RWPE2 (cell line): ENCODE data around the gene RNF138.

Experiments
- ATAC-seq: fragments of 200-7000 bp; cut with Tn5 transposase; 3 replicates; pipeline ENCODE4 v1.9.1; 2021; ENCODE audit warnings: low read depth
- DNase-seq: peaks from one replicate; pipeline ENCODE4 v3.0.0-alpha.2; 2020; ENCODE audit warnings: low spot score
- H3K27ac ChIP-seq: fragments of 450-650 bp; 2 replicates; pipeline ENCODE4 v1.5.1; 2017; ENCODE audit warnings: mild to moderate bottlenecking; ENCODE audit not compliant: poor library complexity, severe bottlenecking
- H3K27me3 ChIP-seq: fragments of 250-450 bp; sonication (Bioruptor Pico); 2 replicates; pipeline ENCODE4 v1.5.1; 2021; ENCODE audit warnings: mild to moderate bottlenecking, moderate library complexity; ENCODE audit not compliant: insufficient read depth, poor library complexity, severe bottlenecking
- H3K36me3 ChIP-seq: fragments of 250-450 bp; sonication (Bioruptor Pico); 2 replicates; pipeline ENCODE4 v1.5.1; 2020; ENCODE audit warnings: low read depth, mild to moderate bottlenecking, moderate library complexity
- H3K4me1 ChIP-seq: fragments of 250-450 bp; sonication (Bioruptor Pico); 2 replicates; pipeline ENCODE4 v1.5.1; 2021; ENCODE audit warnings: mild to moderate bottlenecking, moderate library complexity; ENCODE audit not compliant: insufficient read depth, poor library complexity, severe bottlenecking
- H3K4me3 ChIP-seq: fragments of 250-450 bp; sonication (Bioruptor Pico); 2 replicates; pipeline ENCODE4 v1.5.1; 2021; ENCODE audit warnings: mild to moderate bottlenecking, moderate library complexity; ENCODE audit not compliant: severe bottlenecking
- H3K9me3 ChIP-seq: fragments of 250-450 bp; sonication (Bioruptor Pico); 2 replicates; pipeline ENCODE4 v1.5.1; 2021; ENCODE audit warnings: mild to moderate bottlenecking, moderate library complexity; ENCODE audit not compliant: severe bottlenecking
- CTCF ChIP-seq: fragments of 450-650 bp; IDR thresholded peaks from one replicate; pipeline ENCODE4 v1.5.1; 2017; ENCODE audit warnings: mild to moderate bottlenecking, moderate library complexity; ENCODE audit not compliant: poor library complexity, severe bottlenecking

Gene RNF138

GRCh38 chr18:32110005-32110404 lies 18.3 kb downstream of the RNF138 start:
- H3K4me3 ChIP-seq = no peak overlapping the region
- H3K9me3 ChIP-seq = no peaks in the 10 kb centered on the region
- TF ChIP-seq CTCF = no peak
- no peak overlapping the region for H3K27ac ChIP-seq
- no peaks in the 10 kb centered on the region for H3K4me1 ChIP-seq
- H3K36me3 ChIP-seq = peaks cover 36% of the 10 kb centered on the region
- no peaks in the 10 kb centered on the region for H3K27me3 ChIP-seq
- DNase-seq = no peak
- no peak for ATAC-seq

GRCh38 chr18:32111706-32112105 lies 20.0 kb downstream of the RNF138 start:
- ATAC-seq (no peak), DNase-seq (no peak)
- no peaks in the 10 kb centered on the region for H3K4me1 ChIP-seq
- H3K36me3 ChIP-seq = peaks cover 49% of the 10 kb centered on the region
- no peak overlapping the region for H3K4me3 ChIP-seq
- TF ChIP-seq CTCF = no peak
- no peaks in the 10 kb centered on the region for H3K27me3 ChIP-seq
- no peaks in the 10 kb centered on the region for H3K9me3 ChIP-seq
- H3K27ac ChIP-seq = no peak overlapping the region

GRCh38 chr18:32112826-32113225 lies 21.2 kb downstream of the RNF138 start:
- H3K4me1 ChIP-seq = no peaks in the 10 kb centered on the region

GRCh38 chr18:32114293-32114942 lies 22.7 kb downstream of the RNF138 start:
- no peak for DNase-seq
- Histone ChIP-seq H3K27me3 (no peaks in the 10 kb centered on the region), H3K27ac (no peak overlapping the region), H3K4me3 (no peak overlapping the region), H3K36me3 (peaks cover 72% of the 10 kb centered on the region), H3K4me1 (no peaks in the 10 kb centered on the region), H3K9me3 (no peaks in the 10 kb centered on the region)
- no peak for ATAC-seq
- TF ChIP-seq CTCF = no peak

More at GRCh38 chr18:32112826-32113225, 21.2 kb downstream of the RNF138 start:
- no peaks in the 10 kb centered on the region for H3K9me3 ChIP-seq
- no peak for ATAC-seq
- no peaks in the 10 kb centered on the region for H3K27me3 ChIP-seq
- H3K27ac ChIP-seq = no peak overlapping the region
- TF ChIP-seq CTCF = no peak
- peaks cover 60% of the 10 kb centered on the region for H3K36me3 ChIP-seq
- DNase-seq = no peak
- no peak overlapping the region for H3K4me3 ChIP-seq

- H3K4me1 ChIP-seq = no peaks in the 10 kb centered on the region
- DNase-seq (no peak), ATAC-seq (no peak)
- no peak overlapping the region for H3K27ac ChIP-seq
- H3K4me3 ChIP-seq = no peak overlapping the region
- no peaks in the 10 kb centered on the region for H3K27me3 ChIP-seq
- TF ChIP-seq CTCF = no peak
- peaks cover 87% of the 10 kb centered on the region for H3K36me3 ChIP-seq
- no peaks in the 10 kb centered on the region for H3K9me3 ChIP-seq
These were observed 30.4 kb downstream of the RNF138 start for GRCh38 chr18:32122039-32122438.
